Osteocyte (in vitro differentiated cells): ENCODE data around the gene RNF213. TPM values are rescaled to one million over a fixed set of nuclear protein-coding genes. Genes with fewer than 3 reads are reported as not detected.

ENCODE experiments used
- DNase-seq: peaks from one replicate; pipeline ENCODE4 v3.0.0; 2021; ENCODE audit warnings: mixed read lengths; ENCODE audit not compliant: unreplicated experiment; ENCODE audit errors: extremely low spot score
- H3K27ac Mint-ChIP-seq: one replicate; pipeline ENCODE4 v1.8.0; 2021; ENCODE audit warnings: mild to moderate bottlenecking, mixed read lengths; ENCODE audit not compliant: unreplicated experiment
- H3K27me3 Mint-ChIP-seq: one replicate; pipeline ENCODE4 v1.8.0; 2021; ENCODE audit warnings: mixed read lengths; ENCODE audit not compliant: unreplicated experiment
- H3K36me3 Mint-ChIP-seq: one replicate; pipeline ENCODE4 v1.8.0; 2021; ENCODE audit warnings: mixed read lengths; ENCODE audit not compliant: unreplicated experiment
- H3K4me1 Mint-ChIP-seq: one replicate; pipeline ENCODE4 v1.8.0; 2021; ENCODE audit warnings: mixed read lengths; ENCODE audit not compliant: unreplicated experiment
- H3K4me3 Mint-ChIP-seq: one replicate; pipeline ENCODE4 v1.8.0; 2021; ENCODE audit warnings: mild to moderate bottlenecking, moderate library complexity, mixed read lengths; ENCODE audit not compliant: unreplicated experiment
- H3K9me3 Mint-ChIP-seq: one replicate; pipeline ENCODE4 v1.8.0; 2021; ENCODE audit warnings: mixed read lengths; ENCODE audit not compliant: unreplicated experiment
- CTCF ChIP-seq: fragments of 200-600 bp; sonication (generic); IDR thresholded peaks from 2 replicates; pipeline ENCODE4 v1.5.0; 2021; ENCODE audit warnings: antibody characterized with exemption, mild to moderate bottlenecking, moderate library complexity
- total RNA-seq: library from RNA; stranded (reverse); gene quantifications from 2 replicates; pipeline ENCODE4 v1.2.1, GENCODE V29; 2021

The RNF213 gene
- total RNA-seq, 1 donor from 2014 or later = 106 TPM

GRCh38 chr17:80374732-80375585, 114.3 kb downstream of the RNF213 start:
- no peaks in the 10 kb centered on the region for H3K9me3 Mint-ChIP-seq
- peaks cover 70% of the 10 kb centered on the region for H3K36me3 Mint-ChIP-seq
- H3K27ac Mint-ChIP-seq = no peak overlapping the region
- no peaks in the 10 kb centered on the region for H3K27me3 Mint-ChIP-seq
- no peaks in the 10 kb centered on the region for H3K4me1 Mint-ChIP-seq
- TF ChIP-seq CTCF = no peak
- no peak overlapping the region for H3K4me3 Mint-ChIP-seq
- no peak for DNase-seq

- Mint-ChIP-seq H3K4me1 (no peaks in the 10 kb centered on the region), H3K27me3 (no peaks in the 10 kb centered on the region), H3K4me3 (no peak overlapping the region), H3K27ac (no peak overlapping the region), H3K36me3 (peaks cover 69% of the 10 kb centered on the region), H3K9me3 (no peaks in the 10 kb centered on the region)
- no peak for TF ChIP-seq CTCF
- no peak for DNase-seq
Measured at GRCh38 chr17:80376531-80376930, 115.9 kb downstream of the RNF213 start.

- TF ChIP-seq CTCF = no peak
- DNase-seq = no peak
- no peaks in the 10 kb centered on the region for H3K4me1 Mint-ChIP-seq
- H3K9me3 Mint-ChIP-seq = no peaks in the 10 kb centered on the region
- H3K27me3 Mint-ChIP-seq = no peaks in the 10 kb centered on the region
- H3K36me3 Mint-ChIP-seq = peaks cover 68% of the 10 kb centered on the region
- no peak overlapping the region for H3K4me3 Mint-ChIP-seq
- H3K27ac Mint-ChIP-seq = no peak overlapping the region
Measured at GRCh38 chr17:80377798-80378197, 117.1 kb downstream of the RNF213 start.

- TF ChIP-seq CTCF = no peak
- Mint-ChIP-seq H3K4me3 (no peak overlapping the region), H3K27me3 (no peaks in the 10 kb centered on the region), H3K36me3 (peaks cover 76% of the 10 kb centered on the region), H3K9me3 (no peaks in the 10 kb centered on the region), H3K4me1 (no peaks in the 10 kb centered on the region), H3K27ac (no peak overlapping the region)
- no peak for DNase-seq
Measured at GRCh38 chr17:80379348-80379747, 118.7 kb downstream of the RNF213 start.

- Mint-ChIP-seq H3K4me3 (no peak overlapping the region), H3K9me3 (no peaks in the 10 kb centered on the region), H3K27me3 (no peaks in the 10 kb centered on the region), H3K4me1 (no peaks in the 10 kb centered on the region), H3K27ac (no peak overlapping the region), H3K36me3 (peaks cover 74% of the 10 kb centered on the region)
- TF ChIP-seq CTCF = no peak
- no peak for DNase-seq
Measured at GRCh38 chr17:80380068-80380467, 119.4 kb downstream of the RNF213 start.
